ENCODE data around the gene LGMN. TPM values are rescaled to one million over a fixed set of nuclear protein-coding genes. Genes with fewer than 3 reads are reported as not detected.

LGMN gene
- polyA plus RNA-seq, 4 donors = 117 to 139 (median 127) TPM

DNA sequence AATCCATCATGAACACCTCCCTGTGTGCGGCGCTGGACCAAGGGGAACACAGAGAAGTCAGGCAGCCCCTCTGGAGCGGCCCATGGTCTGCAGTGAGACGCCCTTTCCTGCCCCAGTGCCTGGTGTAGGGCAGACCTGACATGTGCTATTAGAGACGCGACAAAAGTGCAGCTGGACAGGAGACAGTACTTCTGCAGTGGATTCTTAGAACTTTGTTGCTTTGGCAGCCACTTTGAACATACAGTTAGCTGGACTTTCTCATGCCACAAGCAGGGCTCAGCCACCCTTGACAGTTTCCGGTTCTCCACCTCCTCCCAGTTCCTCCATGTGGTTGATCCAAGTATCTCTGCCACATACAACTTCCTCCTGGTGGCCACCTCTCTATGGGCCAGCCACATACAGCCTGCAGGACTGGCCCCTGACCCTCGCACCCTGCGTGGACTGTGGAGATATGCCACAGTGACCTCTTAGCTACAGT is 45.9 kb downstream of the LGMN start:
- no peak for DNase-seq (ENCODE audit: low read depth in 4 of 4, low spot score in 2 of 4)

DNA sequence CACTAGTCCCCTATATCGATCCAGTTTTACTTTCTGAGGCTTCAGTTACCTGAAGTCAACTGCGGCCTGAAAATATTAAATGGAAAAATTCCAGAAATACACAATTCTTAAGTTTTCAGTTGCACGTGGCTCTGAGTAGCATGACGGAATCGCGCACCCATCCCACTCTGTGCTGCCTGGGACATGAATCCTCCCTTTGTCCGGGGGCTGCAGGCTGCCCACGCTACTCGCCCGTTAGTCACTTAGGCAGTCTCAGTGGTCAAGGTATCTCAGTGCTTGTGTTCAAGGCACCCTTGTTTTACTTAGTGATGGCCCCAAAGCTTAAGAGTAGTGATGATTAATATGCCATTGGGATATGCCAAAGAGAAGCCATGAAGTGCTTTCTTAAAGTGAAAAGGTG is 46.6 kb downstream of the LGMN start:
- no peak for DNase-seq (ENCODE audit: low read depth in 4 of 4, low spot score in 2 of 4)

DNA sequence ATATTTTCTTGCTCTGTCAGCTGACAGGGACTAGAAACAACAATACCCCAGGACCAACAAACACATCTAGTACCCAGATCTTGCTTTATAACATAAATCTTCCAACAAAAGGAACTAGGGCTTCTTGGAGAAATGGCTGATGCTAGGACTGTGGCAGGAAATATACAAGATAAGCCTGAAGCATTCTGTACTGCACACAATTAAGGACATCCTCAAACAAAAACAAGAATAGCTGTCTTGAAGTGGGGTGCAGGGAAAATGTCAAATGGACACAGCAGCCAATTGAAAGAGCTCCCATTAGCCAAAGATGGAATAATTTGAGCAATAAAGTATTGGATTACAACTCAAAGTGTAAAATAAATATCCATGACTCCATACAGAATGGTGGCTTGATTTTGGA is 50.0 kb downstream of the LGMN start:
- DNase-seq (ENCODE audit: low read depth in 4 of 4, low spot score in 2 of 4) = no peak

- no peak for DNase-seq (ENCODE audit: low read depth in 4 of 4, low spot score in 2 of 4)
Measured at GRCh38 chr14:92696366-92696765, 52.1 kb downstream of the LGMN start.

GRCh38 chr14:92695562-92695961 is 52.9 kb downstream of the LGMN start:
- no peak for DNase-seq (ENCODE audit: low read depth in 4 of 4, low spot score in 2 of 4)

DNA sequence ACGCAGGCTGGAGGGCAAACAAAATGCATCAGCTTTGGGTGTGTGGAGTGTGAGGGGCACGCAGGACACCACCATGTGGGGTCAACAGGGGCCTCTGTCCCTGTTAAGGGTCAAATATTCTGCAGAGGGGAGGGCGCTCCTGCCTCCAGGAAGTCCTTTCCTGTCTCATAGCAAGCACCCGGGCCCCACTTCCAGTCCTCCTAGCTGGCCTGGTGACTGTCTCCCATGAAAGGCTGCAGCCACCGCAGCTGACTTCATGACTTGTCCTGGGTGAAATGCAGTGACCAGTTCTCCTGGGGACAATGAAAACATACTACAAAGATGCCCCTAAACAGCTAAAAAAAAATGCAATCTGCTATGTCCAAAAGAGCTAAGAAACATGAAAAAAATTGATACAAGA is 53.6 kb downstream of the LGMN start:
- DNase-seq (ENCODE audit: low read depth in 4 of 4, low spot score in 2 of 4) = no peak

DNA sequence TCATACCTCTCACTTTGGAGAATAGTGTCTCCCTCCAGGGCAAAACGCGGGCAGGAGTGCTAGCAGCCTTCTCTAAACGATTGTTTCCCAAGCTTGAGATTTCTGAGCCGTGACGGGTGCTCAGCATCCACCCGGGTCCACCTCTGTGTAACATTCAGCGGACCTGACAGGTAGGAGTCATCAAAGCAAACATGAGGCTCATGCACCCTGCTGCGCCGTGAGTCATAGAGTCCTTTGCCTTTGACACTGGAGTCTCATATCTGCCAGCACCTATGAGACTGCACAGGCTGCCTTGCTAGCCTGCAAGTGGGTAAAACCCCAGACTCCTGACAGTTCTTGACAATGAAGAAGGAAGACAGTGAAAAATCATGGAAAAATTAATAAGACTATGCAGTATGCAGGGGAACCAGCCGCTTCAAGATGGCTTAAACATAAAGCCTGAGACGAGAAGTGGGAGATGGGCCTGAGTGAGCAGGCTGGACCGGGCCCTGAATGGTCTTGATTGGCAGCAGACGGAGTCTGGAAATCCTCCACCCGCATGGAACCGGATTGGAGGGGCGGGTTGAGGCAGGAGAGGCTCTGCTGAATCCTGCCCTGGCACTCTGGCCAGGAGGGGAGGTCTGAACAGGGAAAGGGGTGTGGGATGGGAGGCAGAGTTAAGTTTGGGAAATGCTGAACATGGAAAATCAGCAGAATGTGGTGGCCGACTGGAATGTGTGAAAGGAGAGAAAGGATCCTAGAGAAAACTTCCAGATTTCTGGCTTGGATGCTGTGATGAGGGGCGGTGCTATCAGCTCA is 54.2 kb downstream of the LGMN start:
- DNase-seq (ENCODE audit: low read depth in 4 of 4, low spot score in 2 of 4) = no peak

DNA sequence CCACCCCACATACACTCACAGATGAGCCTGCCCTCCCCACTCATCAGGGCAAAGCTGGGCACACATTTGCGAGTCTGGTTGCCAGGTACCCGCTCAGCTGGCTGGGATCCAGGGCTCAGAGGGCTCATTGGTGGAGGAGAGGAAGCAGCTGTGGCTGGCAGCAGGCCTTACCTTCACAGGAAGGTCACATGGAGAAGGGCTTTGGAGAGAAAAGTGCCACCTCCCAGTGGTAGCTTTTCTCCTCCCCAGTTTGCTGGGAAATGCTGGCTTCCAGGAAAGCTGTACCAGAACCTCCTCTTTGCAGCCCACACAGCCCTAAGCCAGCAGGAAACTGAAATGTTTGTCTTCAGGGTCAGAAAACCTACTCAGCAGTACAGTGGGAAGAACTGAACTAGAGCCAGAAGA is 55.6 kb downstream of the LGMN start:
- DNase-seq (ENCODE audit: low read depth in 4 of 4, low spot score in 2 of 4) = no peak

GRCh38 chr14:92690171-92691011 is 58.0 kb downstream of the LGMN start:
- DNase-seq (ENCODE audit: low read depth in 4 of 4, low spot score in 2 of 4) = peak in 1 of 4 donors; percentile 27

GRCh38 chr14:92688434-92689375 is 59.7 kb downstream of the LGMN start:
- no peak for DNase-seq (ENCODE audit: low read depth in 4 of 4, low spot score in 2 of 4)

DNA sequence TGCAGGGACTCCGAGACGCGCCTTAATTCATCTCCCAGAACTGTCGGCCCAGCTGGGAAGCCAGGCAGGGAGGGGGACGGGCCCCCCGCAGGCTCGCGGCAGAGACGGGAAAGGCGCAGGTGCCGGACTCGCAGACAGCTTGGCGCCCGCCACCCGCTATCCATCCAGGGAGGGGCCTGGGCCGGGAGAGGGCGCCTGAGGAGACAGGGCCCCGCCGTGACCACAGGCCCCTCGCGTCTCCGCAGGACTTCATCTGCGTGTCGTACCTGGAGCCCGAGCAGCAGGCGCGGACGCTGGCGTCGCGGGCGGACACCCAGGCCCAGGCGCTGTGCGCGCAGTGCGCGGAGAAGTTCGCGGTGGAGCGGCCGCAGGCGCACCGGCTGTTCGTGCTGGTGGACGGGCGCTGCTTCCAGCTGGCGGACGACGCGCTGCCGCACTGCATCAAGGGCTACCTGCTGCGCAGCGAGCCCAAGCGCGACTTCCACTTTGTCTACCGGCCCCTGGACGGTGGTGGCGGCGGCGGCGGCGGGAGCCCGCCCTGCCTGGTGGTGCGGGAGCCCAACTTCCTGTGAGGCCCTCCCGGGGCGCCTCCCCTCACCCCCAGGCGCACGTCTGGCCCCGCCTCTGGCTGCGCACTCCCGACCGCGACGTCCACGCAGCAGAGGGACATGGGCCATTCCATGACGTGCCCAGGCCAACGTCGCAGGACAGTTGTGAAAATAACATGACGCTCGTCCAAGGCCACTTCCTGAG is 60.6 kb downstream of the LGMN start:
- no peak for DNase-seq (ENCODE audit: low read depth in 4 of 4, low spot score in 2 of 4)

- DNase-seq (ENCODE audit: low read depth in 4 of 4, low spot score in 2 of 4) = peak in 3 of 4 donors; percentile 36 to 42 (median 39)
Measured at GRCh38 chr14:92686900-92687427, 61.5 kb downstream of the LGMN start.

DNA sequence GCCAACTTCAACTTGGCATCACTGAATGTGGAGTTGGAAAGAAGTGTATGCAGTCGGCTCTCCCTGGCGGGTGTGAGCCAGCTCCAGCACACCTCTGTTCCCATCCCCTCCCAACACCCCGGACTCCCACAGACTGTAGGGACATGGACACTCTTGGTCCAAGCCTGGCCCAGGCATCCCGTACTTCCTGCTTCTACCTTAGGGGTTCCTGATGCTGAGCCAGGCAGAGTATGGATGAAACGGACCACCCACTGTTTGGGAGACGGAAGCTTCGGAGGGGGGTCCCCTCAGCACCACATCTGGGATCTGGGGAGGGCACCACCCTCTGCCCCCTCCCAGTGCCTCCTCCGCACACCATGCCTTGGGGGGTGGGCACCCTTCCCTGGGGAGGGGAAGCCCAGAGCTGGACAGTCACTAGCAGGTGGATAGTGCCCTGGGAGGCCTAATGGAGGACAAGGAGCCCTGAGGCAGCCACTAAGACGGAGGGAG is 62.0 kb downstream of the LGMN start:
- DNase-seq (ENCODE audit: low read depth in 4 of 4, low spot score in 2 of 4) = no peak

DNA sequence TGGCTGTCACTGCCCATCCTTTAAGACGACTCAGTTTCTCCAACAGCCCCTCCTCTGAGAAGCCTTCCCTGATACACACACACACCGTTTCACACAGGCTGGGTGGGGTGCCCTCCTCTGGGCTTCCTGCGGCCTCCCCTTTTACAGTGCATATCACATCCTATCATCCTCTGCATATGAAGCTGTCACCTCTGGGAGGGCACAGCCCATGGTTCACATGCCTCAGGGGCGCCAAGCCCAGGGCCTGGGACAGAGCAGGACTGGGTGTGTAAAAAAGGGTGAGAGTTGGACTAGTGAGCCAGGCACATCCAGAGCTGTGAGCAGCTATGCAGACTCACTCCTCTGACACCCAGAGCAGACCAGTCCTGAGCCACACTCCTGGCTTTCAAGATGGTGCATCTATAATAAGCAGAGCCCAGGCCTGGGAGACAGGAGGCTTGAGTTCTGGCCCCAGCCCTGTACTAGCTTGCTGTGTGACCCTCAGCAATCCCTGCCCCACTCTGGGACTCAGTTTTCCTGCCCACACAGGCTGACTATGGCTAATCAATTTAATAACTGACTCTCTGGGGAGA is 62.6 kb downstream of the LGMN start:
- DNase-seq (ENCODE audit: low read depth in 4 of 4, low spot score in 2 of 4) = no peak

DNA sequence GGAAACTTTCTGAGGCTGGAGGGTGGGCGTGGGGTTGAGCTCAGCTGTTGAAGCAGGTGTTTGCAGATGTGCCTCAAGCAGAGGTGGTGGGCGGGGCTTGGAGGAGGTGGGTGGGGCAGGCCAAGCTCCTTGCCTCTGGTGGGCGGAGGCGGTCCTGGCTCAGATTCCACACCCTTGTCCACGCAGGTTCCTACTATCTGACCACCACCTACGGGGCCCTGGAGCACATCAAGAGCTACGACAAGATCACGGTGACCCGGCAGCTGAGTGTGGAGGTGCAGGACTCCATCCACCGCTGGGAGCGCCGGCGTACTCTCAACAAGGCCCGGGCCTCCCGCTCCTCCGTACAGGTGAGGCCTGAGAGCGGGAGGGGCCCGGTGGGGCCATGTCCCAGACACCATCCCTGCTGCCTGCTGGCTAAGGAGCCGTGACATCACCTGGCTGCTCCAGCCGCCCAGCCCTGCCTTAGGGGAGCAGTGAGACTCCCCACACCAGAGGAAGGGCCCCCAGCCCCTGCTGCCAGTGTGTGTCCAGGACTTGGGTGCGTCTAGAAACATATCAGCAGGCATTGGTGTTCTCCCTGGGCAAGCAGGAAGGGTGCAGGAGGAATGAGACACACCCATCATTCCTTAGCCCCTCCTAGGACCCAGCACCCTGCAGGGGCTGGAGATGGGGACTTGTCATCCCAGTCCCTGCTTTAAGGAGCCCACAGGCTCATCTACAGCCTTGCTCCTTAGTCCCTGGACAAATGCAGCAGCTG is 63.4 kb downstream of the LGMN start:
- DNase-seq (ENCODE audit: low read depth in 4 of 4, low spot score in 2 of 4) = no peak

- DNase-seq (ENCODE audit: low read depth in 4 of 4, low spot score in 2 of 4) = no peak
Measured at GRCh38 chr14:92683041-92683440, 65.4 kb downstream of the LGMN start.

- DNase-seq (ENCODE audit: low read depth in 4 of 4, low spot score in 2 of 4) = peak in 2 of 4 donors; percentile 42 to 57
Measured at GRCh38 chr14:92680781-92681650, 67.4 kb downstream of the LGMN start.
